ENCODE measurements around the gene OMA1. TPM values are rescaled to one million over a fixed set of nuclear protein-coding genes. Genes with fewer than 3 reads are reported as not detected.

OMA1 gene
- total RNA-seq, 1 donor from 2014 or later: 33.4 TPM

DNA sequence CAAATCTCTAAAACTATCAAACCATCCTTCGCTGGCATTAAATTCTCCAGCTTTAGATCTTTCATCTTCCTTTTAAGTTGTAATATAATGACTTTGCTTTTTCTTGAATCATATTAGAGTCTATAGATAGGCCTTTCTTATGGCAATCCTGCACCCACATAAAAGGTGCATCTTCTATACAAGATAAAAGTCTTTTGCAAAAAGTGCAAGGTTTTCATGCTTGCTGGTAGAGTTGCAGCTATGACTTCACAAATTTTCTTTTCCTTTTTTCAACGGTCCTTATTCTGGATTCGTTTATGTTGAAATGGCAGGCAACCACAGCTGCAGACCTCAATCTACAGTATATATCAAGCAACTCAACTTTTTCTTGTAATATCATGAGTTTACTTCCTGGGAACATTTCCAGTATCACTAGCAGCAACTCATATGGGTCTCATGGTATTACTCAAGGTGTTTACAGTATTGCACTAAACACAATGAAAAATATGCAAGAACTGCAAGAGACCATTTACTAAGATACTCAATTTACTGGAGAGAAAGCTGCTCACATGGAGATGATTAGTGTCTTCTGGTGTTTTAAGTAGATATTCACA, 22.1 kb downstream of the OMA1 start:
- DNase-seq: no peak
- H3K36me3 ChIP-seq: peaks cover 15% of the 10 kb centered on the region
- TF ChIP-seq, protein P1, sequence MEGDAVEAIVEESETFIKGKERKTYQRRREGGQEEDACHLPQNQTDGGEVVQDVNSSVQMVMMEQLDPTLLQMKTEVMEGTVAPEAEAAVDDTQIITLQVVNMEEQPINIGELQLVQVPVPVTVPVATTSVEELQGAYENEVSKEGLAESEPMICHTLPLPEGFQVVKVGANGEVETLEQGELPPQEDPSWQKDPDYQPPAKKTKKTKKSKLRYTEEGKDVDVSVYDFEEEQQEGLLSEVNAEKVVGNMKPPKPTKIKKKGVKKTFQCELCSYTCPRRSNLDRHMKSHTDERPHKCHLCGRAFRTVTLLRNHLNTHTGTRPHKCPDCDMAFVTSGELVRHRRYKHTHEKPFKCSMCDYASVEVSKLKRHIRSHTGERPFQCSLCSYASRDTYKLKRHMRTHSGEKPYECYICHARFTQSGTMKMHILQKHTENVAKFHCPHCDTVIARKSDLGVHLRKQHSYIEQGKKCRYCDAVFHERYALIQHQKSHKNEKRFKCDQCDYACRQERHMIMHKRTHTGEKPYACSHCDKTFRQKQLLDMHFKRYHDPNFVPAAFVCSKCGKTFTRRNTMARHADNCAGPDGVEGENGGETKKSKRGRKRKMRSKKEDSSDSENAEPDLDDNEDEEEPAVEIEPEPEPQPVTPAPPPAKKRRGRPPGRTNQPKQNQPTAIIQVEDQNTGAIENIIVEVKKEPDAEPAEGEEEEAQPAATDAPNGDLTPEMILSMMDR (IDR thresholded peaks at IDR 0.05): no peak
- ATAC-seq: no peak
- H3K4me1 ChIP-seq: no peaks in the 10 kb centered on the region
- H3K9me3 ChIP-seq: no peaks in the 10 kb centered on the region
- no peak overlapping the region for H3K4me3 ChIP-seq
- intact Hi-C loops (cut with DNase I): no loop called here
- H3K27ac ChIP-seq: no peak overlapping the region
- H3K27me3 ChIP-seq (ENCODE audit: low read depth): no peaks in the 10 kb centered on the region

DNA sequence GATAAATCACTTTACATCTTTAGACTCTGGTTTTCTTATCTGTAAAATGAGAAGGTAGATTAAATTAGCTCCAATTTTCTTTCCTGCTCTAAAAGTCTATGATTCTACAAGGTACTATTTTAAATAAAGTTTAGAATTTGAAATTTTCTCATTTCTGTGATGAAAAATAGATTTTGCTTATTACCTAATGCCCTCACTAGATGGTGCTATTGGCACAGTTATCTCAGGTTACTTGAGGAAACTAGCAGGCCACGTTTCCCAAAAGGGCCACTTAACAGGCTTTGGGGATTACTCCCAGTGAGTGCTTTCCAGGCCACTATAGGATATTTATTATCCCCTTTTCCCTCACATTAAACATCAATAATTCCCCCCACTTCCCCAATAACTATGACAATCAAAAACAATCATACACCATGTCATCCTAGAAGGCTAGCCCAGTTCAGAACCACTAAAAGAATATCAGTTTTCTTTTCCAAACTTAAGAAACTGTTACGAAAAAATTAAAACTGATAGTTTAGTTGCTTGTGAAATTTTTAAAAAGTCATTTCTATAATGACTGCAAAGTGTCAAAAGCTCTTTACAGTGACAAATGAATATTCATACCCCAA, 30.6 kb downstream of the OMA1 start:
- Histone ChIP-seq H3K4me1 (peaks cover 3% of the 10 kb centered on the region), H3K4me3 (no peak overlapping the region), H3K27me3 (ENCODE audit: low read depth) (no peaks in the 10 kb centered on the region), H3K27ac (no peak overlapping the region), H3K36me3 (peaks cover 4% of the 10 kb centered on the region), H3K9me3 (no peaks in the 10 kb centered on the region)
- intact Hi-C loops (cut with DNase I): loop anchor here (10.0 kb wide), 1 partner anchor 139 kb away; no protein-coding TSS in a partner anchor
- ATAC-seq (peak; percentile 76 to 82), DNase-seq (no peak)
- TF ChIP-seq, protein P1 (IDR thresholded peaks at IDR 0.05): peak; percentile 76

DNA sequence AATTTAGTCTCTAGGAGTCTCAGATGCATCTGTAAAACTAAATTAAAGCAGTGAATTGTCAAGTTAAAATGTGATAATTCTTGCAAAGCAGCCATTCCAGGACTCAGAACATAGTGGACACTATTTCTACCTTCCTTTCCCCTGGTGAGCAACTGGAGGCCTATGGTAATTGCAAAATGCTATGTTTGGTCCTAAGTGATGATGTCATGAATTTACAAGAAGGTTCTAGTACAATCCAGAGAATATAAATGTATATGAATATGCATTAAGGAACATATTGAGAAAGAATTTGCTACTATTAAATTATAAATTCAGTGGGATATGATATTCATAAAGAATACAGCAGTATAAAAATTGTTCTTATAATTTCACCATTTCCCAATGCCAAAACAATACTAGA, 32.6 kb downstream of the OMA1 start:
- Histone ChIP-seq H3K27me3 (ENCODE audit: low read depth) (no peaks in the 10 kb centered on the region), H3K9me3 (no peaks in the 10 kb centered on the region), H3K4me3 (no peak overlapping the region), H3K36me3 (peaks cover 4% of the 10 kb centered on the region), H3K4me1 (peaks cover 3% of the 10 kb centered on the region), H3K27ac (no peak overlapping the region)
- intact Hi-C loops (cut with DNase I): loop anchor here (10.0 kb wide), 1 partner anchor 141 kb away; no protein-coding TSS in a partner anchor
- TF ChIP-seq, protein P1 (IDR thresholded peaks at IDR 0.05): no peak
- ATAC-seq: no peak
- no peak for DNase-seq

- TF ChIP-seq, protein P1 (IDR thresholded peaks at IDR 0.05): no peak
- Histone ChIP-seq H3K9me3 (no peaks in the 10 kb centered on the region), H3K36me3 (peaks cover 17% of the 10 kb centered on the region), H3K27me3 (ENCODE audit: low read depth) (no peaks in the 10 kb centered on the region), H3K4me3 (no peak overlapping the region), H3K27ac (no peak overlapping the region), H3K4me1 (no peaks in the 10 kb centered on the region)
- DNase-seq (no peak), ATAC-seq (no peak)
- intact Hi-C loops (cut with DNase I): no loop called here
Observed at GRCh38 chr1:58508629-58509028, 37.9 kb downstream of the OMA1 start.

DNA sequence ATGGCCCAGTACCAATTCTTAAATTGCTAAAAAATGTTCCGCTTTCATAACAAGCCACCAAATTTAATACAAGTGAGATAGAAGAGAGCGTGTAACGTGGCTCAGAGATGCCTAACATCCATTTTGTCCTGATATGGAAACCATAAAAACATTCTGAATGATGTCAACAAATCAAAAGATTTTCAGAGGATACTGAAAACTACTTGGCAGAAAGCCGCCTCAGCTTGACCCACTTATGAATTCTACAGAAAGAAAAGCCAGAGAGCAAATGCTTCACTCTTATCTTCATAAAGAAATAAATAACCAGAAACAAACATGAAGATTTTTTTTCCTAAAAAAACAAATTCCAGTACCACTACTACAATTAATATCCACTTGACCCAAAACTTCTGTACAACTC, 41.2 kb downstream of the OMA1 start:
- ATAC-seq (no peak), DNase-seq (no peak)
- no peaks in the 10 kb centered on the region for H3K4me1 ChIP-seq
- H3K27ac ChIP-seq: no peak overlapping the region
- H3K27me3 ChIP-seq (ENCODE audit: low read depth): no peaks in the 10 kb centered on the region
- no peak overlapping the region for H3K4me3 ChIP-seq
- H3K9me3 ChIP-seq: no peaks in the 10 kb centered on the region
- TF ChIP-seq, protein P1 (IDR thresholded peaks at IDR 0.05): no peak
- H3K36me3 ChIP-seq: peaks cover 21% of the 10 kb centered on the region
- intact Hi-C loops (cut with DNase I): no loop called here

Measured in lower lobe of right lung (tissue), 2 donors.